PC-3 (cell line): Measurements from ENCODE around the gene ADAMTS19. TPM values are rescaled to one million over a fixed set of nuclear protein-coding genes. Genes with fewer than 3 reads are reported as not detected.

Experiments used
- ATAC-seq: fragments of 200-7000 bp; cut with Tn5 transposase; 2 replicates; pipeline ENCODE4 v1.9.1; 2020; ENCODE audit warnings: mild to moderate bottlenecking, moderate library complexity
- BruUV-seq: library from RNA; stranded (reverse); fragments of 400-500 nt; replicated peaks from 2 replicates; lab custom pipeline; 2021; lab: Mats Ljungman, UMichigan
- CTCF ChIA-PET: fragments of 300-600 bp; sonication (Branson Sonifier 250); formaldehyde crosslinking; loops from one replicate; lab custom pipeline; 2022; ENCODE audit warnings: antibody characterized with exemption; lab: Charles Lee
- POLR2A ChIA-PET: fragments of 300-600 bp; sonication (Branson Sonifier 250); formaldehyde crosslinking; loops from one replicate; lab custom pipeline; 2022; ENCODE audit warnings: antibody characterized with exemption; ENCODE audit not compliant: unreplicated experiment; lab: Charles Lee
- DNase-seq: peaks from one replicate; pipeline ENCODE4 v3.0.0-alpha.2; 2015
- H2AFZ ChIP-seq: fragments of 300-600 bp; sonication (generic); 2 replicates; pipeline ENCODE4 v1.6.0; 2016; ENCODE audit warnings: antibody characterized with exemption, low read length
- H3F3A ChIP-seq: fragments of 300-600 bp; sonication (generic); one replicate; pipeline ENCODE4 v1.6.0; 2017; ENCODE audit warnings: antibody characterized with exemption, low read length, control low read depth, mild to moderate bottlenecking; ENCODE audit not compliant: unreplicated experiment
- H3K27ac ChIP-seq: fragments of 300-600 bp; sonication (generic); 2 replicates; pipeline ENCODE4 v1.5.1; 2016; ENCODE audit warnings: mild to moderate bottlenecking, low read length
- H3K27me3 ChIP-seq: fragments of 300-600 bp; sonication (generic); 2 replicates; pipeline ENCODE4 v1.6.1; 2016; ENCODE audit warnings: low read length, mixed read lengths
- H3K36me3 ChIP-seq: fragments of 300-600 bp; sonication (generic); 2 replicates; pipeline ENCODE4 v1.6.1; 2016; ENCODE audit warnings: low read depth, mixed run types, low read length, mixed read lengths
- H3K4me1 ChIP-seq: fragments of 300-600 bp; sonication (generic); 2 replicates; pipeline ENCODE4 v1.5.1; 2016; ENCODE audit warnings: low read length; ENCODE audit not compliant: insufficient read depth
- H3K4me2 ChIP-seq: fragments of 300-600 bp; sonication (generic); 2 replicates; pipeline ENCODE4 v1.6.0; 2016; ENCODE audit warnings: low read length
- H3K4me3 ChIP-seq: fragments of 300-600 bp; sonication (generic); 2 replicates; pipeline ENCODE4 v1.5.1; 2016; ENCODE audit warnings: mild to moderate bottlenecking, low read length, mixed read lengths
- H3K79me2 ChIP-seq: fragments of 300-600 bp; sonication (generic); 2 replicates; pipeline ENCODE4 v1.6.1; 2017; ENCODE audit warnings: low read length, mixed read lengths
- H3K9ac ChIP-seq: fragments of 300-600 bp; sonication (generic); 2 replicates; pipeline ENCODE4 v1.6.0; 2016; ENCODE audit warnings: mild to moderate bottlenecking, low read length
- H3K9me2 ChIP-seq: fragments of 300-600 bp; sonication (generic); replicated peaks from 2 replicates; pipeline ENCODE4 v1.6.1; 2016; ENCODE audit warnings: mixed run types, low read length, mixed read lengths
- H3K9me3 ChIP-seq: fragments of 300-600 bp; sonication (generic); 2 replicates; pipeline ENCODE4 v1.6.1; 2016; ENCODE audit warnings: low read length, mixed read lengths
- H4K20me1 ChIP-seq: fragments of 300-600 bp; sonication (generic); 2 replicates; pipeline ENCODE4 v1.6.1; 2016; ENCODE audit warnings: low read length, mixed read lengths
- CTCF ChIP-seq: fragments of 300-600 bp; sonication (generic); conservative IDR thresholded peaks from 2 replicates; pipeline ENCODE4 v1.5.1; 2017; ENCODE audit warnings: antibody characterized with exemption, low read depth, mild to moderate bottlenecking, low read length
- EZH2 ChIP-seq: fragments of 300-600 bp; sonication (generic); IDR thresholded peaks from one replicate; pipeline ENCODE4 v1.6.1; 2017; ENCODE audit warnings: antibody characterized with exemption, mild to moderate bottlenecking, low read length; ENCODE audit not compliant: unreplicated experiment
- EZH2phosphoT487 ChIP-seq: fragments of 300-600 bp; sonication (generic); IDR thresholded peaks from 2 replicates; pipeline ENCODE4 v1.6.1; 2018; ENCODE audit warnings: mild to moderate bottlenecking, antibody characterized with exemption, low read length, borderline replicate concordance
- intact Hi-C: fragments of 100-400 bp; cut with micrococcal nuclease; formaldehyde crosslinking; loops from 2 replicates; pipeline ENCODE4 v1.9.0; 2023
- total RNA-seq: library from RNA; depleted of rRNA; stranded (reverse); fragments of >200 nt; gene quantifications from 2 replicates; pipeline ENCODE4 v1.2.3, GENCODE V29; 2014

ADAMTS19 gene
- total RNA-seq, 1 experiment from 2014 or later = not detected

- intact Hi-C loops = no loop called here
- Histone ChIP-seq H3K4me3 (no peak overlapping the region), H3K79me2 (no peaks in the 10 kb centered on the region), H3K9ac (no peak overlapping the region), H3K27ac (no peak overlapping the region), H3F3A (no peaks in the 10 kb centered on the region), H3K36me3 (no peaks in the 10 kb centered on the region), H2AFZ (no peak overlapping the region), H3K4me2 (no peak overlapping the region), H4K20me1 (no peaks in the 10 kb centered on the region), H3K4me1 (no peaks in the 10 kb centered on the region), H3K9me2 (no peaks in the 10 kb centered on the region), H3K27me3 (no peaks in the 10 kb centered on the region), H3K9me3 (no peaks in the 10 kb centered on the region)
- ChIA-PET CTCF (no interaction called here), POLR2A (no interaction called here)
- TF ChIP-seq EZH2 (no peak), EZH2phosphoT487 (no peak), CTCF (no peak)
- ATAC-seq (no peak), DNase-seq (no peak)
- no TSS peak for BruUV-seq
These were observed 303.6 kb downstream of the ADAMTS19 start for GRCh38 chr5:129763651-129764050.

DNA sequence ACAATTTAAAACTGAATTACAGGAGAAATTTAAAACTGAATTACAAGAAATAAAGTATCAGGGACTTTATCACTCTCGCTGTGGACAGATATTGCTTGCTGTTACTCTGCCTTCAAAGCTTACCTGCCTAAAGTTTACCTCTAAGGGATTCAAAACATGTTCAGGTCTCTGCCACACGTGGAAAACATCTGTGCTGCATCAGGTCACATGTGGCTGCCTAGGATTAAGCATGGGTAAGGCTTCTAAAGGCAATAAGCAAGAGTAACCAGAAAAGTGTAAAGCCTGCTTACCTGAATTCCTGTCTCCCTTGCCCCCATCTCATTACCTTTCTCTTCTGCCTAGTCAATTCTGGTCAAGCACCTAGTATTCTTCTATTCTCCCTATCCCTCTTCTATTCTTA lies 306.7 kb downstream of the ADAMTS19 start:
- intact Hi-C loops = loop anchor here (5.0 kb wide), 4 partner anchors 364 to 1554 kb away; no protein-coding TSS in a partner anchor
- ATAC-seq = no peak

More for the DNA sequence above, 306.7 kb downstream of the ADAMTS19 start:
- H3K27me3 ChIP-seq = no peaks in the 10 kb centered on the region
- H2AFZ ChIP-seq = no peak overlapping the region
- ChIA-PET CTCF (no interaction called here), POLR2A (no interaction called here)
- H3K4me3 ChIP-seq = no peak overlapping the region
- no TSS peak for BruUV-seq
- DNase-seq = no peak
- H3K27ac ChIP-seq = no peak overlapping the region
- H3K36me3 ChIP-seq = no peaks in the 10 kb centered on the region
- TF ChIP-seq EZH2 = no peak
- no peak for TF ChIP-seq CTCF
- no peak for TF ChIP-seq EZH2phosphoT487
- no peaks in the 10 kb centered on the region for H4K20me1 ChIP-seq
- H3K79me2 ChIP-seq = no peaks in the 10 kb centered on the region
- no peaks in the 10 kb centered on the region for H3F3A ChIP-seq
- H3K9me3 ChIP-seq = no peaks in the 10 kb centered on the region
- no peak overlapping the region for H3K9ac ChIP-seq
- H3K4me2 ChIP-seq = no peak overlapping the region
- H3K4me1 ChIP-seq = no peaks in the 10 kb centered on the region
- no peaks in the 10 kb centered on the region for H3K9me2 ChIP-seq
